Cardiac septum (tissue), 1 donor: ENCODE results near the gene PIAS4. TPM values are rescaled to one million over a fixed set of nuclear protein-coding genes. Genes with fewer than 3 reads are reported as not detected.
A peak's percentile ranks its signal among the peaks of the same experiment; 100 is the strongest.

ENCODE experiments used
- DNase-seq: peaks from one replicate; pipeline ENCODE4 v3.0.0-alpha.2; 2020; ENCODE audit warnings: low spot score
- intact Hi-C: fragments of 100-400 bp; cut with DNase I; formaldehyde crosslinking; loops from one replicate; pipeline ENCODE4 v1.14.0; 2022
- total RNA-seq: library from RNA; stranded (reverse); fragmentation: NEBNext Ultra II Directional; extraction: Animal tissue kit (Norgen Biotek cat#: 25700); gene quantifications from one replicate; pipeline ENCODE4 v1.2.1, GENCODE V29; 2021
- donor health status: DM: no; HTN: no; CAD: no.

The PIAS4 gene
- total RNA-seq, 1 donor from 2014 or later = 18.4 TPM

DNA sequence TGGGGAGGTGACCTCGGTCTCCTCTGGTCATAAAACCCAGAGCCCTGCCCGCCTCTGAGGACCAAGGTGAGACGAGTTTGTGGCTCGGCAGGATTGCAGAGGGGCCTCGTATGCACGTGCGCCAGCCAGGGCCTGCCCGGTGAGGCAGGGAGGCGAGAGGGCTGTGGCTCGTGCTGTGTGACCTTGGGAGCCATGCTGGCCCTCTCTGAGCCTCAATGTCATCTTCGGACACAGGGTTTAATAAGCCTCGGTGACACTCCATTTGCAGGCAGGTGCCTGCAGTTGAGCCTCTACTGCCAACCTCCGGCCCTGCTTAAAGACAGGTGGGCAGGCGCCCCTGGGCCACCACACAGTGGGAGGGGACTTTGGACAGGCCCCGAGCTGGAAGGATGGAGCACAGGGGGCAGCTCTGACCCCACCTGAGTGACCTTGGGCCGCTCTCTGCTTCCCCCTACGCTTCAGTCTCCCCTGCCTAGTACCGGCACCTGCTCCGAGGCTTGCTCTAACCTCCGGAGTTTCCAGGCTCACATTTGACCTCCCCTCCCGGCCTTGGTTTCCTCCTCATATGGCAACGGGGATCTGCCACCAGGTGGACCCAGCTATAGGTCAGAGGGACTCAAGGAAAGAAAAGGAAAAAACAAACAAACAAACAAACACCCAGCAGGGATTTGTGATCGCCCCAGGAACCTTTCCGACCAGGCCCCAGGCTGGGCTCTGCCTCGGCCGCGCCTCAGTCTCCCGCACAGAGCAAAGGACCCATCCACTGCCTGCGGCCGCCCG lies 56.0 kb downstream of the PIAS4 start:
- no peak for DNase-seq
- intact Hi-C loops = loop anchor here (5.0 kb wide), 1 partner anchor 56 kb away; the partner anchor contains the start of gene PIAS4

DNA sequence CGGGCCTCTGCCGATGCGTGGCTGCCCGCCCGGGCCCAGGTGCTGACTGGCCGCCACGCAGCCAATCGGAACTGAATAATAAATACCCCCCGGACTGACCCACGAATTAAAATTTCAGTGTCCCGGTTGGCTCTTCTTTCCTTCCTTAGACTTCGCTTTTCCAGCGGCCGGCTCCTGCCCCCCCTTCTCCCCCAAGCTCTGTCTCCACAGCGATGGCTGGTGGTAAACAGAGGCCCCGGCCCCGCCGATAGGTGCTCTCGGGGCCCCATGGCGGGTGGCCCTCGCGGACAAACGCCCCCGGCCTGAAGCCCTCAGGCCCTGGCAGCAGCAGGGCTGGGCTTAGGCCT lies 56.6 kb downstream of the PIAS4 start:
- DNase-seq = no peak
- intact Hi-C loops = loop anchor here (5.0 kb wide), 1 partner anchor 57 kb away; the partner anchor contains the start of gene PIAS4

DNA sequence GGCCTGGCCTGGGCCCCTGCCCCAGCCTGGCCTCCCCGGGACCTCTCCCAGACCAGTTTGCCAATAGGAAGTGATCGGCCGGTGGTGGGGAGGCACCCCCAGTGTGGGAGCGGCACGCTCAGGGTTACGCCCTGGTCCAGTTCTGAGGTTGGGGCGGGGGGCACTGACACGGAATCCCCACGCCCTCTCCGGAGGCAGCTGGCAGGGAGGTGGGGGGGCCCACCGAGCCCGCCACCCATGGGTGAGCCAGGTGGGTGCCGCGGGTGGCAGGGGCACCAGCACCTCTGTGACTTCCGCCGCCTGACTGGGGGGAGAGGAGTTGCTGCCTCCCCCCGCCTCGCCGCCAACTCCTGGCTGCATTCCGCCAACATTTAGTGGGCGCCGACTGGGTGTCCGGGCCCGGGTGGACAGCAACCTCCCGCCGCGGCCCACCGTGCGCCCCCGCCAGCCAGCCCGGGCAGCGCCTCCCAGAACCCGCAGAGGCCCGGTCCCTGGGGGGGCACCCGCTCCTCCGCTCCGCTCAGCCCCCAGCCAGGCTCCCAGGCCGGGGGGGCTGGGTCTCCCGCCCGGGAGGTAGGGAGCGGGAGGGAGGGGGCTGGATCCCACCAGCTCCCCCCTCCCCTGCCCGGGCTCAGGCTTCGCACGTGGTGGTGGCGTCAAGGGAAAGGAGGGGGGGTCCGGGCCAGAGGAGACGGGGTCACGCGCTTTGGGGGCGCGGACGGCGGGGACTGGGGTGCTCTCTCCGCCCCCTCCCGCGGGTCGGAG lies 57.1 kb downstream of the PIAS4 start:
- intact Hi-C loops = loop anchor here (5.0 kb wide), 1 partner anchor 57 kb away; the partner anchor contains the start of gene PIAS4
- DNase-seq = peak; percentile 83

DNA sequence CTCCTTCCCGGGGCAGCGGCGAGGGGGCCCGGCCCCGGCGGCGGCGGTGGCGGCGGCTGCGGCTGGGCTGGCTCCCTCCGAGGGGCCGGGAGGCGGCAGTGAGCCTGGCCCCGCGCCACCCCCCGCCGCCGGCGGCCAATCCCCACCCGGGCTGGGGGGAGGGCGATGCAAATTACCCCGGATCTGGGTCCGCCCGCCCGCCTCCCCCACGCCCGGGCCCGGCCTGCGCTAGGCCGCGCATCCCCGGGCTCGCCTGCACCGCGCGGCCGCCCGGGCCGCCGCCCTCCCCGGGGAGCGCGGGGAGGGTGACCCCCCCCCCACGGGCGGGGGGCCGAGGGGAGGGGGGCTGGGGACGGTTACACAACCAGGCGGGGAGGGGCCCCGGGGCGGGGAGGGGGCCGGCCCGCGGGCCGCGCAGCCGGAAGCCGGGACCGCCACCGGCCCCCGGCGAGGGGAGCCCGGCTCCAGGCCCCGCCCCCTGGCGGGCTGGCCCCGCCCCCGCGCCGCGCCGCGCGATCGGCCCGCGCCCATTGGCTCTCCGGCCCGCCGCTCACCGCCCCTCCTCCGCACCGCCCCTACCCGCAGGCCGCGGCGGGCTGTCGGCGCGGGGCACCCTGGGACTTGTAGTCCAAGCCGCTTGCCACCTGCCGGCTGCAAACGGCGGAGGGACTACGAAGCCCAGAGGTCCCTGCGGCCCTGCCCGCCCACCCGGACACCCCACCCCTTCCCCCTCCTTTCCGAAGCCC lies 58.1 kb downstream of the PIAS4 start:
- peak; percentile 99 for DNase-seq
- intact Hi-C loops = loop anchor here (2.0 kb wide), 1 partner anchor 59 kb away; the partner anchor contains the start of gene MAP2K2

DNA sequence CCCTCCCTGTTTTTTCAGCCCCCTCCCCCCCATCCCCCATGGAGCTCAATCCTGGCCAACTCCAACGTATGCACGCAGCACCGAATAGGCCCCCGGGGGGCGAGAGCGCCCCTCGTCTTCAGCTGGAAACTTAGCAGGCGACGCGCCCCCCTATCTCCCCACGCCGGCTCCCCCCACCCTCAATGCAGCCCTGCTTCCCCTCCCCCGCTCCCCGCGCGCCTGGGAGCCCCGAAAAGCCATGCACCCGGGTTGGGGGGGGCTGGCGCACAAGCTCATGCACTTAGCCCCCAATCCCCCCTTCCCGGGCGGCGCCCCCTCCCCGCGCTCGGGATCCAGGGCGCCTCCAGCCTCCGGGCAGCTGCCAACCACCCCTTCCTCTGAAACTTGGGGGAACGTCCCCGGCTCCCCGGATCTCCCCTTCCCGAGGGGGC lies 58.7 kb downstream of the PIAS4 start:
- peak; percentile 81 for DNase-seq
- intact Hi-C loops = loop anchor here (2.0 kb wide), 1 partner anchor 59 kb away; the partner anchor contains the start of gene MAP2K2

DNA sequence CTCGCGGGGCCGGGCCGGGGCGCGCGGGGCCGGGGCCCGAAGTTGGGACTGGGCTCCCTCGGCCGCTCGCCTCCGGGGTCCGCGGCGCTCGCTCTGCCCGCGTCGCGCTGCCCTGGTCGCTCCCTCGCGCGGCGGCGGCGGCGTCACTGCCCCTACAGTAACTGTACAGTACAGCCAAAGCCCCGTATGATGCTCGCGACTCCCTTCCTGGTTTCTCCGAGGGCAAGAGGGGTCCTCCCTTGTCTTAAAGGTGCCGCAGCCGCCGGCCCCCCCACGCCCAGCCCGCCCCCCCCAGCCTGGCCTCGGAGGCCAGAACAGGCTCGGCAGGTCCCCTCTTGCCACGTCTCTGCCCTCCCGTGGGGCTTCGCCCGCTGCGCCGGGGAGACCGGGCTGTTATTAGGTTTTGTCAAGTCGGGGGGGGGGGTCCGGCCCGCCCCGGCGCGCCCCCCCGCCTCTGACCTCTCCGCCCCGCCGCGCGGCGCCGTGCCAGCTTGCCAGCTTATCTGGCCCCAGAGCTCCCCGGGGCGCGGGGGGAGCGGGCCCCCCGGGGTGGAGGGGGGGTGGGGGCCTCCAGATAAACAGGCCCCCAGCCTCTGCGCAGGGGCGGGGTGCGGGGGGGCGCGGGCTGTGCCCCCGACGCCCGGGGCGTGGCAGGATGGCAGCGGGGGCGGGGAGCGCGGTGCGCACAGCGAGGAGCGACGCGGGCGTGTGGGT lies 59.3 kb downstream of the PIAS4 start, which contains the start of gene ZBTB7A:
Gene ZBTB7A (minus strand): TSS at position 218 of the 714 bp plus-strand sequence. CDS start 11,667 bp downstream, outside the sequence.
- peak; percentile 95 for DNase-seq
- intact Hi-C loops = loop anchor here (2.0 kb wide), 1 partner anchor 58 kb away; the partner anchor contains the start of gene MAP2K2

DNA sequence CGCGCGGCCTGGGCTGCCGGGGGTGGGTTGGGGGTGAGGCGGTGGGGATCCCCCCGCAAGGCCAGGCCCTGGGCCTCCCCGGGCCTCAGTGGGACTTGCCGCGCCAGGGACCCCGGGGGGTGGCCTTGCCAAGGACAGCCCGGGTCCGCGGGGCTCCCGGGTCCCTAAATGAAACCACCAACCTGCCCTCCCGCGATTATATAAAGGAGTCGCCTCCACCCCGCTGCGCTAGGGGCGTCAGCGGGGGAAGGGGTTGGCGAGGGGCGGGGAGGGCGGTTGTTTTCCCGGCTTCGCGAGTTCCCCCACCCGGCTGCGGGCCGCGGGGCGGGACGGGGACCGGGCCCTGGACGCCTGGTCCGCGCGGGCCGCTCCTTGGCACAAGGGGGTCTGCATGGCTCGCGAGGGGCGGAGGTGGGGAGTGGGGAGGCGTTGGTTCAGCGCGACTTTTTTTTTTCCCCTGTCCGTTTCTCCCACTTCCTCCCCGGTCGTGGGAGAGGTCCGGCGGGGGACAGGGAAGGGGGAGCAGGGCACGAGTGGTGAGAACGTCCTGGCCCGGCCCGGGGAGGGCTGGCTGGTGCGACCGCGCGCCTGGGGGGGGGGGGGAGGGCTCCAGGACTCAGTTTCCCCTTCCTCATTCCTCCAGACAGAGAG lies 60.0 kb downstream of the PIAS4 start:
- DNase-seq = no peak
- intact Hi-C loops = loop anchor here (2.0 kb wide), 1 partner anchor 57 kb away; the partner anchor contains the start of gene MAP2K2

DNA sequence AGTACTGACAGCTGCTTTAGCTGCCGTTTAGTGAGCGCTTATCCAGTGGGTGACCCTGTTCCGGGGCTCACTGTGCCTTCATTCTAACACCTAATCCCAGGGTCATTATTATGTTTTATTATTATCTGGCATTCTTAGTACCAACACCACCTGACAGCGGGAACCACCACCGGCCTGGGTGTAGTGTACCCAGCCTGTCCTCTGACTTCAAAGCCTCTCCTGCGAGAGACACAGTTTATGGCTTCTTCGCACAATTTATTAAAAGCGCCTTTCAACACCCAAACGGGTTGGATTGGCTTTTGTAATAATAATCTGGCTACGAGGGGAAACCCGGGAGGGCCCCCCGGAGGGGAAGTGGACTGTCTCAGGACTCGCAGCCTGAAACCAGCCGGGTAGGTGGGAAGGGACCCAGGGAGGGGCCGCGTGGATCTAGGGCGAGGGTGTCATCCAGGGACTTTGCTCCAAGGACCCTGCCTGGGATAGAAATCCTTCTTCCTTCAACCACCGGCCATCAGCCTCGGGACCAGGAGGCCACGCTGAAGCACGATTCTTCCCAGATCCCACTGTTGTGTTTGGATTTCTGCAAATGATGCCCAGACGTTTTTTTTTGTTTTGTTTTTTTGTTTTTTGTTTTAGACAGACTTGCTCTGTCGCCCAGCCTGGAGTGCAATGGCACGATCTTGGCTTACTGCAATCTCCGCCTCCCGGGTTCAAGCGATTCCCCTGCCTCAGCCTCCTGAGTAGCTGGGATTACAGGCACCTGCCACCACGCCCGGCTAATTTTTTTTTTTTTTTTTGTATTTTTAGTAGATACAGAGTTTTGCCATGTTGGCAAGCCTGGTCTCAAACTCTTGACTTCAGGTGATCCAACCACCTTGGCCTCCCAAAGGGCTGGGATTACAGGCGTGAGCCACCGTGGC lies 60.8 kb downstream of the PIAS4 start:
- DNase-seq = no peak
- intact Hi-C loops = no loop called here

DNA sequence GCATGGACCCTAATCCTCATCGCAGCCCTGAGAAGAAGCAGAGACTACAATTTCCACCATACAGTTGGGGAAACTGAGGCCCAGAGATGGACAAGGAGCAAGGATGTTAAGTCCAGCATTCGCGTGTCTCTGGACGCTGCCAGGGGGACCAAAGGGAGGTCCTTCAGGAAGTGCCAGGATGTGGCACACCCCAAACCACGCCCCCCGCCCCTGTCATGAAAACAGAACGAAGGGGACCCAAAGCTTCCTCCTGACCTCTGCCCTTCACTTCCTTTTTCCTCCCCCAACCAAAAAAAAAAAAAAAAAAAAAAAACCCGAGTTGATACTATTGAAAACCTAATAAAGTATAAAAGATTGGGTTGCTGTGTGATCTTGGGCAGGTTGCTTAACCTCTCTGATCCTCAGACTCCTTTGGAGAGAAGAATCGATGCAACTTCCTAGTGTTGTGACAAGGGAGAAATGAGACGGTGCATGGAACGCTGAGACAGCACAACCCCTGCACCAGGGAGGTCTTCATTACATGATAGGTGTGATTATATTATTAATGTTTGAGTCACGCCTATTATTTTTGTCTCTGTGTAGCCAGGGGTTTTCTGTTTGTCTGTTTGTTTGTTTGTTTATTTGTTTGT lies 61.9 kb downstream of the PIAS4 start:
- intact Hi-C loops = no loop called here
- no peak for DNase-seq

DNA sequence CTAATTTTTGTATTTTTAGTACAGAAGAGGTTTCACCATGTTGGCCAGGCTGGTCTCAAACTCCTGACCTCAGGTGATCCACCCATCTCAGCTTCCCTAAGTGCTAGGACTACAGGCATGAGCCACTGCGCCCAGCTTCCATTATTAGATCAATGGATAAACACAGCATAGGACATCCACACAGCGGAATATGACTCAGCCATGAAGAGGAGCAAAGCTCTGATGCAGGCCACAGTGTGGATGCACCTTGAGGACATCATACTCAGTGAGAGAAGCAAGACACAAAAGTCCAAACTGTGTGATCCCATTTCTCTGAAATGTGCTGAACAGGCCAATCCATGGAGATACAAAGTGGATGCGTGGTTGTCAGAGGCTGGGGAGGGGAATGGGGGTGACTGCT lies 64.1 kb downstream of the PIAS4 start:
- no peak for DNase-seq
- intact Hi-C loops = no loop called here

DNA sequence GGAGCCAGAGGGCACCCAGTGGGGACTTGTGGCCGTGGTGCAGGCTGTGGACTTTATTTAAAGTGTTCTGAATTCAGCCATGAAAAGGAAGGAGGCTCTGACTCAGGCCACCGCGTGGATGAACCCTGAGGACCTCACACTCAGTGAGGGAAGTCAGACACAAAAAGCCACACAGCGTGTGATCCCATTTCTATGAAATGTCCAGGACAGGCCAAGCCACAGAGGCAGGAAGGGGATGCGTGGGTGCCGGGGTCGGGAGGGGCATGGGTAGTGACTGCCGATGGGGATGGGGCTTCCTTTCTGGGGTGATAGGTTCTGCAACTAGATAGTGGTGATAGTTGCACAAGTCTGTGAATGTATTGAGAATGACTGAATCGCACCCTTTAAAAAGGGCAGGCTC lies 67.8 kb downstream of the PIAS4 start:
- no peak for DNase-seq
- intact Hi-C loops = no loop called here

DNA sequence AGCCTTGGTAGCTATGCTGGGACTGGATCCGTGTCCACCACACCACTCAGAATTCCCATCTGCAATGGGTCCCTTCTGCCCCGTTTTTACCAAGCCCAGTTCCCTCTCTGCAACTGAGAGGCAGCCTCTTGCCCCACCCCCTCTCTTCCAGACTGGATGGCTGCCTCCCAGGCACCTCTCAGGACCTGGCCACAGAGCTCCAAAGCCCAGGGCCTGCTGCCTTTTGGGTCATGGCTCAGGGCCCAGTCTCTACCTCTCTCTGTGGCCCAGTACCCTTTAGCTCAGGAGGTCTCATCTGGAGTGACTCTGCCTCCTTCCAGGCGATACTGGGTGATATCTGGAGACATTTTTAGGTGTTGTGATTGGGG lies 69.5 kb downstream of the PIAS4 start:
- intact Hi-C loops = no loop called here
- DNase-seq = no peak

DNA sequence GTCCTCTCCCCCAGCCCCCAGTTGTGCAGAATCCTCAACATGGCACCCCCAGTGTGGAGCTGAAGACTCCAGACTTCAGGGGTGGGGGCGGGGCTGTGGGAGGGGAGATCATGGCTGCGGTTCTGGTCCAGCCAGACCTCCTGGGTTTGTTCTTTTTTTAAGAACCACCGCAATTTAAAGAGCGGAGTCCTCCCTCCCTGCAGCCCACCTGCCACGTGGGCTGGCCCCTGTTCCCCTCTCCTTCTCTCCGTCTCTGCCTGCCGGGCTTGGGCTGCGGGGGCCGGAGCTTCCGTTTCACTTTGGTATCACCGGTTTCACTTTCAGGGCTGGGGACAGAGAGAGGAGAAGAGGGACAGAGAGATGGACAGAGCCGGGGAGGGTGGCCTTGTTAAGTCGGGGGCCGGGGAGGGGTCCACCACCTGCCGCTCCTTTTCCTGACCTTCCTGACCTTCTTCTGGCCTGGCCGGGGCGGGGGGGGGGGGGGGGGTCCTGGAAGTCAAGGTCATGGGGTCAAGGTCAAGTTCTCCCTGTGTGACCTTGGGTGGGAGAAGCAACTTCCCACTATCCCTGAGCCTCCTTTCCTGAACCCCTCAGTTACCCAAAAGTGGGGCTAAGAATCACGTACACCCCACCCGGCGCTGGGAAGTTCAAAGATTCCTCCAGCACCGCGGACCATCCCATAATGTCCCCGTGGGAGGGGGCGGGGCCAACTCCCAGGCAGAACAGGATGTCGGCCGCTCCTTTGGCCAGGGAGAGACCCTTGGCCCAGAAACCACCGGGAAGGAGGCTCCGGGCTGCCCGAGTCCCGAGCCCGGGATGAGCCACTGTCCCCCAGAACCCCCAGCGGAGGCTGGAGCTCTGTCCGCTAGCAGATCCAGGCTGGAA lies 70.5 kb downstream of the PIAS4 start:
- intact Hi-C loops = no loop called here
- peak; percentile 85 for DNase-seq

DNA sequence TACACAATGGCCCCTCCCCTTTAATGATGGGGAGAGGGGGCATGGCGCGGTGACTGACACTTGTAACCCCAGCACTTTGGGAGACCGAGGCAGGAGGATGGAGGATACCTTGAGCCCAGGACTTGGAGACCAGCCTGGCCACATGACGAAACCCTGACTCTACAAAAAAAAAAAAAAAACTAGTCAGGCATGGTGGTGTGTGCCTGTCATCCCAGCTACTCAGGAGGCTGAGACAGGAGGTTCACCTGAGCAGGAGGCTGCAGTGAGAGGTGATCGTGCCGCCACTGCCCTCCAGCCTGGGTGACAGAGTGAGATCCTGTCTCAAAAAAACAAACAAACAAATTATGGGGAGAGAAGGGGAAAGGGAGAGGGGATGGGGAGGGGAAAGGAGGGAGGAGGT lies 72.9 kb downstream of the PIAS4 start:
- no peak for DNase-seq
- intact Hi-C loops = no loop called here

DNA sequence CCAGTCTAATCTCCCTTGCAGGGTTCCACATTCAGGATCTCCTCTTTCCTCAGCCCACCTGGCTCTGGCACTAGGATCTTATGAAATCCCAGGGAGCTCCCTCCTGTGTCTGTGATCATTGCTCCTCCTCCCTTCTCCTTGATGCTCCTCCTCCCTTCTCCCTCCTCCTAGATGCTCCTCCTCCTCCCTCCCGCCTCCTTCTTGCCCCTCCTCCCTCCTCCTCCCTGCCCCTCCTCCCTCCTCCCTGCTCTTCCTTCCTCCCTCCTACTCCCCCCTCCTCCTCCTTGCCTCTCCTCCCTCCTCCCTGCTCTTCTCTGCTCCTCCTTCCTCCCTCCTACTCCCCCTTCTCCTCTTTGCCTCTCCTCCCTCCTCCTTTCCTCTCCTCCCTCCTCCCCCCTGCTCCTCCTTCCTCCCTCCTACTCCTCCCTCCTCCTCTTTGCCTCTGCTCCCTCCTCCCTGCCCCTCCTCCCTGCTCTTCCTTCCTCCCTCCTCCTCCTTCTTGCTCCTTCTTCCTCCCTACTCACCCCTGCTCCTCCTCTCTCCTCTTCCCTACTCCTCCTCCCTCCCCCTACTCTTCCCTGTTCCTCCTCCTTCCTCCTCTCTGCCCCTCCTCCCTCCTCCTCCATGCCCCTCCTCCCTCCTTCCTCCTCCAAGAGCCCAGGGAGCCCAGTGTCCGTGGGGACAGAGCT lies 74.0 kb downstream of the PIAS4 start:
- DNase-seq = no peak
- intact Hi-C loops = no loop called here

DNA sequence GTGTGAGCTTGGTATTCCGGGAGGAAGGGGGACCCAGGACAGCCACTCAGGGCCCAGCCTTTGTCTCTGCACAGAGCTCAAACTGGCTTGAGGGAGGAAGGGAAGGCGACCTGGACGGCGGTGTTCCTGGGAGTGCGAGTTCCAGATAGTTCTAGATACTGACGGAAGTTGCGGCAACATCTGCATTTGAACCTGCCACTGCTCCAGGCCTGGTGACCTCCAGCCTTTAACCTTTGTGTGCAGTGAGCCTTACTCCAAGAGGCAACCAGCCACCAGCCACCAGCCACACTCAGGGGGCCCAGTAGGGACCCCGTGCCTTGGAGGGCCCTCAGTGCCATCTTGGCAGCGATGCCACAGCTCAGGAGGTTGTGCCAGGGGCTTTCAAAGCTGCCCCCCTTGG lies 74.6 kb downstream of the PIAS4 start:
- intact Hi-C loops = no loop called here
- no peak for DNase-seq
